HFFc6 (cell line): Measurements from ENCODE around the gene USP6NL. TPM values are rescaled to one million over a fixed set of nuclear protein-coding genes. Genes with fewer than 3 reads are reported as not detected.

Experiments
- DNase-seq: peaks from one replicate; pipeline ENCODE4 v3.0.0-alpha.2; 2018
- H3K27ac Mint-ChIP-seq: 2 replicates; pipeline ENCODE4 v1.8.0; 2020; ENCODE audit warnings: mild to moderate bottlenecking, mixed read lengths
- H3K27me3 Mint-ChIP-seq: 2 replicates; pipeline ENCODE4 v1.8.0; 2021; ENCODE audit warnings: mild to moderate bottlenecking, moderate library complexity, mixed read lengths; ENCODE audit not compliant: insufficient read depth
- H3K36me3 Mint-ChIP-seq: 2 replicates; pipeline ENCODE4 v1.8.0; 2021; ENCODE audit warnings: low read depth, mixed read lengths
- H3K4me1 Mint-ChIP-seq: 2 replicates; pipeline ENCODE4 v1.8.0; 2020; ENCODE audit warnings: low read depth, mixed read lengths
- H3K4me3 Mint-ChIP-seq: 2 replicates; pipeline ENCODE4 v1.8.0; 2020; ENCODE audit warnings: mild to moderate bottlenecking, moderate library complexity, mixed read lengths
- H3K9me3 Mint-ChIP-seq: 2 replicates; pipeline ENCODE4 v1.8.0; 2020; ENCODE audit warnings: mild to moderate bottlenecking, mixed read lengths
- total RNA-seq, 6 experiments: library from RNA; stranded (reverse); fragmentation: NEBNext Ultra II Directional; extraction: Animal tissue kit (Norgen Biotek cat#: 25700); gene quantifications; 2 replicates in 1 of 6; 3 replicates in 5 of 6; pipeline ENCODE4 v1.2.3, GENCODE V29; 2021
- TF ChIP-seq, protein P1 (sequence below): fragments of 200-600 bp; sonication (generic); IDR thresholded peaks from 2 replicates; pipeline ENCODE4 v1.5.0; 2021; ENCODE audit warnings: antibody characterized with exemption, mild to moderate bottlenecking

The USP6NL gene
- total RNA-seq, 6 experiments from 2014 or later: 9.8 to 13.3 (median 11.8) TPM

GRCh38 chr10:11568578-11568977 is 42.9 kb downstream of the USP6NL start:
- Mint-ChIP-seq H3K27me3 (no peaks in the 10 kb centered on the region), H3K9me3 (no peaks in the 10 kb centered on the region), H3K36me3 (peaks cover 9% of the 10 kb centered on the region), H3K4me1 (peaks cover 9% of the 10 kb centered on the region), H3K4me3 (no peak overlapping the region), H3K27ac (no peak overlapping the region)
- DNase-seq: no peak
- TF ChIP-seq, protein P1, sequence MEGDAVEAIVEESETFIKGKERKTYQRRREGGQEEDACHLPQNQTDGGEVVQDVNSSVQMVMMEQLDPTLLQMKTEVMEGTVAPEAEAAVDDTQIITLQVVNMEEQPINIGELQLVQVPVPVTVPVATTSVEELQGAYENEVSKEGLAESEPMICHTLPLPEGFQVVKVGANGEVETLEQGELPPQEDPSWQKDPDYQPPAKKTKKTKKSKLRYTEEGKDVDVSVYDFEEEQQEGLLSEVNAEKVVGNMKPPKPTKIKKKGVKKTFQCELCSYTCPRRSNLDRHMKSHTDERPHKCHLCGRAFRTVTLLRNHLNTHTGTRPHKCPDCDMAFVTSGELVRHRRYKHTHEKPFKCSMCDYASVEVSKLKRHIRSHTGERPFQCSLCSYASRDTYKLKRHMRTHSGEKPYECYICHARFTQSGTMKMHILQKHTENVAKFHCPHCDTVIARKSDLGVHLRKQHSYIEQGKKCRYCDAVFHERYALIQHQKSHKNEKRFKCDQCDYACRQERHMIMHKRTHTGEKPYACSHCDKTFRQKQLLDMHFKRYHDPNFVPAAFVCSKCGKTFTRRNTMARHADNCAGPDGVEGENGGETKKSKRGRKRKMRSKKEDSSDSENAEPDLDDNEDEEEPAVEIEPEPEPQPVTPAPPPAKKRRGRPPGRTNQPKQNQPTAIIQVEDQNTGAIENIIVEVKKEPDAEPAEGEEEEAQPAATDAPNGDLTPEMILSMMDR: no peak

DNA sequence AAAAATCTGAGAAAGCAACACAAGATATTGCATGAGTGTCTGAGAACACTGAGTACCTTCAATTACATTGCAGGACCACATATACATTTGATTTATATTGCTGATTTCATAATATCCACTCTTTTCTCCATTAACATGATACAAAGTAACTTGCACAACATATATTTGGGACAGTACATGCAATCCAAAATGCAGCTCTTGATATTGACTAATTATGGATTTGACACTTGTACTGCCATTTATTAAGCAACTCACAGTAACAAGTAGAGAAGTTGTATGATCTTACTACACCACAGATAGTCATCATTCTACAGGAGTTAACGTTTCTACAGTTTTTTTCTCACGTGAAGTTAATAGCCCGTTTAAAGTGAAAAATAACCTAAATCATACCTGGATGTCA is 46.7 kb downstream of the USP6NL start:
- Mint-ChIP-seq H3K27me3 (no peaks in the 10 kb centered on the region), H3K36me3 (peaks cover 9% of the 10 kb centered on the region), H3K27ac (no peak overlapping the region), H3K4me3 (no peak overlapping the region), H3K4me1 (peaks cover 4% of the 10 kb centered on the region; the same call in 1 of the 2 replicates), H3K9me3 (no peaks in the 10 kb centered on the region)
- DNase-seq: no peak
- TF ChIP-seq, protein P1: no peak

DNA sequence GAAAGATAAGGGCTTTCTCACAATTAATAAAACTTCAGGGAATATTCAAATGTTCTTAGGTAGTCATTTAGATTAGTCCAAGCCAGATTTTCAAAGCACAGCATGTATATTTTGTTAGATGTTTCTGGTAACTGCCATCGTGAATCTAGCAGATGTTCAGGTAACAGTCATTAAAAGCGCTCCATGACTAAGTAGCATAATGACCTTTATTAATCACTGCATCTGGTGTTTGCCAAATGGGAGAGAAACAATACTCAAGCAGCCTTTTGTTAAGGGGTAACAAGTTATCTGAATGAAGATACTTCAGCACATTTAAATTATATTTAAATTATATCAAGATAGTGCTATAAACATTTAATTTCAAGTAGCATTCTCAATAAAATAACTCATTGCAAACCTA is 47.5 kb downstream of the USP6NL start:
- Mint-ChIP-seq H3K9me3 (no peaks in the 10 kb centered on the region), H3K4me1 (peaks cover 4% of the 10 kb centered on the region; the same call in 1 of the 2 replicates), H3K36me3 (peaks cover 9% of the 10 kb centered on the region), H3K27ac (no peak overlapping the region), H3K4me3 (no peak overlapping the region), H3K27me3 (no peaks in the 10 kb centered on the region)
- TF ChIP-seq, protein P1: no peak
- DNase-seq: no peak

DNA sequence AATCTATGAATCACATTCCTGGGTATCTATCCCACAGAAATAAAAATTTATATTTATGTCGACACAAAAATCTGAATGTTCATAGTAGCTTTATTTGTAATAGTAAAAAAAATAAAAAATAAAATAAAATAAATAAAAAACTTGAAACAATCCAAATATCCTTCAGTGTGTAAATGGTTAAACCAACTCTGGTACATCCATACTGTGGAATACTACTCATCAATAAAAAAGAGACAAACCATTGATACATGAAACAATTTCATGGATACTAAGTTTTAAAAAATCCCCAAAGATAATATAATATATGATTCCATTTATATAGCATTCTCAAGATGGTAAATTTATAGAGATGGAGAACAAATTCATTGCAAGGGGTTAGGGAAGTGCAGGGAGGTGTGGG is 48.6 kb downstream of the USP6NL start:
- Mint-ChIP-seq H3K4me3 (no peak overlapping the region), H3K27ac (no peak overlapping the region), H3K9me3 (no peaks in the 10 kb centered on the region), H3K27me3 (no peaks in the 10 kb centered on the region), H3K36me3 (peaks cover 9% of the 10 kb centered on the region), H3K4me1 (peaks cover 11% of the 10 kb centered on the region)
- no peak for DNase-seq
- TF ChIP-seq, protein P1: no peak

DNA sequence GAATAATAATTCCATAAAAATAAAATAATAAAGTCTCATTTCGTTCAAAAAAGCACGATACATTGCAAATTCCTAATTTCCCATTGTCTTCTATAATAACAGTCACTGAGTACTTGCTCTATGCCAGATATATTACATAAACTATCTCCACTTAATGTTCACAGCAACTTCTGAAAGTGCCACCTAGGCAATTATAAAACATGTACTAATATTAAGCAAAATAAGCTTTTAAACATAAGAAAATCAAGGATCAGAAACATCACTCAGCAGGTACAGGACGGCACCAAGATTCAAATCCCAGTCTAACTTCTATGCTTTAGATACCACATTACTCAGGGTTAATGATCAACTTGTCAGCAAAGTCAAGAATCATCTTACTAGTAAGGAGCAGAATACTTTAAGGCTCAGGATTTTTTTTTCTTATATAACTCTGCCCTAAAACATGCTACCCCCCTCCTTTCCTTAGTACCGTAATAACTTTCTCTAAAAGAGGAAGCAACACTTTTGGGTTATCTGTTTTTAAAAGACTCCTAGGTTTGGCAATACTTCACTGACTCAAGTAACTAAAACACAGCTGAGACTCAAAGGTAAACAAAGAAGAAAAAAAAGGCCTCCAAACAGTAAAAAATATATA is 51.3 kb downstream of the USP6NL start:
- peaks cover 7% of the 10 kb centered on the region for H3K9me3 Mint-ChIP-seq
- TF ChIP-seq, protein P1: no peak
- H3K27ac Mint-ChIP-seq: no peak overlapping the region
- no peak for DNase-seq
- peaks cover 13% of the 10 kb centered on the region for H3K36me3 Mint-ChIP-seq
- no peaks in the 10 kb centered on the region for H3K27me3 Mint-ChIP-seq
- peaks cover 11% of the 10 kb centered on the region for H3K4me1 Mint-ChIP-seq
- H3K4me3 Mint-ChIP-seq: no peak overlapping the region
